NCI-H2196 (cell line): ENCODE data around the gene METTL9.
"Not testable (repeated sequence)": the region's sequence is repeated elsewhere in the genome, so short reads cannot be mapped to it uniquely, and the experiment has no call there.

Experiments used
- DNase-seq: peaks from one replicate; lab custom pipeline; 2025; ENCODE audit not compliant: unreplicated experiment; lab: John Stamatoyannopoulos, UW

Gene METTL9

GRCh38 chr16:21610006-21610544 lies 10.7 kb downstream of the METTL9 start:
- no peak for DNase-seq

- DNase-seq, result no peak
Measured at GRCh38 chr16:21610766-21611165, 11.4 kb downstream of the METTL9 start.

- no peak for DNase-seq
Measured at GRCh38 chr16:21611198-21611555, 11.8 kb downstream of the METTL9 start.

GRCh38 chr16:21611556-21612384 lies 12.4 kb downstream of the METTL9 start:
- no peak for DNase-seq

GRCh38 chr16:21613361-21613760 lies 14.0 kb downstream of the METTL9 start:
- DNase-seq, result no peak

GRCh38 chr16:21613781-21614180 lies 14.4 kb downstream of the METTL9 start:
- DNase-seq, result no peak

- no peak for DNase-seq
Measured at GRCh38 chr16:21614896-21615295, 15.5 kb downstream of the METTL9 start.

- DNase-seq, result no peak
Measured at GRCh38 chr16:21617607-21618006, 18.2 kb downstream of the METTL9 start.

GRCh38 chr16:21618281-21618680 lies 18.9 kb downstream of the METTL9 start:
- DNase-seq, result no peak

GRCh38 chr16:21619765-21620425 lies 20.5 kb downstream of the METTL9 start:
- no peak for DNase-seq

GRCh38 chr16:21620592-21620991 lies 21.2 kb downstream of the METTL9 start:
- no peak for DNase-seq

- no peak for DNase-seq
Measured at GRCh38 chr16:21622545-21622944, 23.2 kb downstream of the METTL9 start.

GRCh38 chr16:21625026-21625425 lies 25.6 kb downstream of the METTL9 start:
- DNase-seq, result no peak

GRCh38 chr16:21626659-21627277 lies 27.4 kb downstream of the METTL9 start:
- no peak for DNase-seq

- DNase-seq, result no peak
Measured at GRCh38 chr16:21628121-21628726, 28.8 kb downstream of the METTL9 start.

- DNase-seq, result no peak
Measured at GRCh38 chr16:21628772-21629171, 29.4 kb downstream of the METTL9 start.

- not testable (repeated sequence) for DNase-seq
Measured at GRCh38 chr16:21629616-21630539, 30.5 kb downstream of the METTL9 start.

GRCh38 chr16:21630866-21631265 lies 31.5 kb downstream of the METTL9 start:
- DNase-seq, result not testable (repeated sequence)

- DNase-seq, result not testable (repeated sequence)
Measured at GRCh38 chr16:21631376-21631775, 32.0 kb downstream of the METTL9 start.

- not testable (repeated sequence) for DNase-seq
Measured at GRCh38 chr16:21631951-21632575, 32.7 kb downstream of the METTL9 start.
